Ammon's horn (tissue), 1 donor: ENCODE data around the gene RIC1.
"Not testable (repeated sequence)": the region's sequence is repeated elsewhere in the genome, so short reads cannot be mapped to it uniquely, and the experiment has no call there.

Experiments used
- DNase-seq: peaks from one replicate; pipeline ENCODE4 v3.0.0-alpha.2; 2016; ENCODE audit warnings: low spot score

The RIC1 gene

GRCh38 chr9:5787759-5788302 lies 158.9 kb downstream of the RIC1 start:
- no peak for DNase-seq

GRCh38 chr9:5789489-5789888 lies 160.6 kb downstream of the RIC1 start:
- DNase-seq, result no peak

- no peak for DNase-seq
Measured at GRCh38 chr9:5790923-5791322, 162.0 kb downstream of the RIC1 start.

- DNase-seq, result no peak
Measured at GRCh38 chr9:5791870-5792269, 163.0 kb downstream of the RIC1 start.

- DNase-seq, result no peak
Measured at GRCh38 chr9:5793812-5794211, 164.9 kb downstream of the RIC1 start.

GRCh38 chr9:5796298-5796697 lies 167.4 kb downstream of the RIC1 start:
- DNase-seq, result no peak

GRCh38 chr9:5798581-5798980 lies 169.7 kb downstream of the RIC1 start:
- no peak for DNase-seq

- peak; percentile 82 for DNase-seq
Measured at GRCh38 chr9:5799314-5799713, 170.4 kb downstream of the RIC1 start.

- not testable (repeated sequence) for DNase-seq
Measured at GRCh38 chr9:5800378-5800777, 171.5 kb downstream of the RIC1 start.

GRCh38 chr9:5800969-5801738 lies 172.2 kb downstream of the RIC1 start:
- DNase-seq, result no peak

- DNase-seq, result no peak
Measured at GRCh38 chr9:5801739-5802113, 172.8 kb downstream of the RIC1 start.

- no peak for DNase-seq
Measured at GRCh38 chr9:5805478-5805877, 176.6 kb downstream of the RIC1 start.

GRCh38 chr9:5811751-5812150 lies 182.8 kb downstream of the RIC1 start:
- no peak for DNase-seq

- DNase-seq, result no peak
Measured at GRCh38 chr9:5813824-5814223, 184.9 kb downstream of the RIC1 start.

- no peak for DNase-seq
Measured at GRCh38 chr9:5815461-5815860, 186.6 kb downstream of the RIC1 start.

- DNase-seq, result no peak
Measured at GRCh38 chr9:5817862-5818261, 189.0 kb downstream of the RIC1 start.

GRCh38 chr9:5818424-5819142 lies 189.7 kb downstream of the RIC1 start:
- no peak for DNase-seq

- no peak for DNase-seq
Measured at GRCh38 chr9:5819174-5819573, 190.3 kb downstream of the RIC1 start.

- DNase-seq, result no peak
Measured at GRCh38 chr9:5820425-5820824, 191.5 kb downstream of the RIC1 start.

GRCh38 chr9:5825223-5825622 lies 196.3 kb downstream of the RIC1 start:
- peak; percentile 37 for DNase-seq
